Activated CD4-positive, CD25-positive, alpha-beta regulatory T cell treated with anti-CD3 and anti-CD28 coated beads, Interleukin-2, amount 50 U/mL, for 72 hours (primary cell): Measurements from ENCODE around the gene GOLGA6A.
"Not testable (repeated sequence)": the region's sequence is repeated elsewhere in the genome, so short reads cannot be mapped to it uniquely, and the experiment has no call there.

Experiments used
- DNase-seq: peaks from one replicate; pipeline ENCODE4 v3.0.0; 2021

The GOLGA6A gene

GRCh38 chr15:74052271-74053260 is 29.8 kb downstream of the GOLGA6A start:
- DNase-seq = not testable (repeated sequence)

DNA sequence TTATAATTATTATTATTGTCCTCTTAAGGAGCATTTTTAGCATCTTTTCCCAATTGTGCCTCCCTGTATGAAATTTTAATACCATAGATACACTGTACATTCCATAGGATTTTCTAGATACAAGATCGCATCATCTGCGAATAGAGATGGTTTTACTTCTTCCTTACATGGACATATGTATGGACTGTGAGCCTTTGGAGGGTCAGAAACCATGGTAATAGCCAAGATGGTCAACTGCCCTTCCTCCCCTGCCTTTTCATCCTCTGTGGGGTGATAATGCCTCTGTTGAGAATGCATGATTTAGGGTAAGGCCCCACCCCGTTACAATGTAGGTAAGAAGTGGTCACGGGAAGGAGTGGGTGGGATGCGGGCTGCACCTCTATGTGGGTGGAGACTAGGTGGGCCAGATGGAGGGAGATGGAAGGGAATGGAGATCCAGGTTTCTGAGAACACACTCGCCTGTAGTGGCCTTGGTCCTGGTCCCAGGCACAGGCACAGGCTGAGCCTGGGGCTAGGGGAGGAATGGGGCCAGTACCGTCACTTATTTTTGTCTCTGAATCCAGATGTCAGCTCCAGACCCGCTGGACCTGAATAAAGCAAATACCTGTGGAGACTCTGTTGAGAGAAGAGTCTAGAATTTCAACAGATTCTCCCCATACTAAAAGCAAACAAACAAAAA is 31.7 kb downstream of the GOLGA6A start:
- no peak for DNase-seq

- DNase-seq = no peak
Observed at GRCh38 chr15:74050127-74050526, 32.2 kb downstream of the GOLGA6A start.

DNA sequence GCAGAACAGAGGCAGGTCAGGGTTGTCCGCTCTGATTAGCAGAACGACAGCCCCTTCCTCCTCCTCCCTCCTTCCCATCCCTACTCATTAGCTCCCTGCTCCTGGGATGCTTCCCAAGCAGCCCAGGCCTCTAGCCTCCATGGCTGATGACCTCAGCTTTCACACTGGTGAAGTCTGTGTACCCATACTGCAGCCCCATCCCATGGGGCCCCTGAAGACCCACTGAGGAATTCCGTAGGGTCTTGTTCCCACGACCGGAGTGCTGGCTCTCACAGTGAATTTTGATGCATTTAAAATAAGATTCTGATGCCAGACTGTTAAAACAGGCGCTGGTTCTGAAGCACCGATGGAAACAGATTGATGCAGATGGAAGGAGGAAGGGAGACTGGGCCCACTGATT is 36.1 kb downstream of the GOLGA6A start:
- DNase-seq = no peak

GRCh38 chr15:74045636-74046274 is 36.6 kb downstream of the GOLGA6A start:
- DNase-seq = no peak

DNA sequence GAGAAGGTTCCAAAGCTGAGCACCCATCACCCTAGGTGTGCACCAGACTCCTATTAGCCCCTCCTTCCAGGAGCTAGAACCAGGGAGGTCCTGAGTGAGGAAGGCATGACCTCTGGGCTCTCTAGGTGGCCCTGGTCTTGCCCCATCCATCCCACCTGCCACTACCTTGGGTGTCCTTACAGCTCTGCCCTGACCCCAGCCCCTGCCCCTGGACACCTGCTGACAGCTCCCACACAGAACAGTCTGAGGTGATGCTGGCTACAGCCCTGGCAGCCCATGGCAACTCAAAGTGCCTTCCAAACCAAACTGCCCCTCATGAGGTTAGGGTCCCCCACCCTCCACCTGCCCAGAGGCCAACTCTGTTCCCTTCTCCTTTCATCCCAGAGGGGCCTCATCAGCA is 37.2 kb downstream of the GOLGA6A start:
- DNase-seq = no peak

DNA sequence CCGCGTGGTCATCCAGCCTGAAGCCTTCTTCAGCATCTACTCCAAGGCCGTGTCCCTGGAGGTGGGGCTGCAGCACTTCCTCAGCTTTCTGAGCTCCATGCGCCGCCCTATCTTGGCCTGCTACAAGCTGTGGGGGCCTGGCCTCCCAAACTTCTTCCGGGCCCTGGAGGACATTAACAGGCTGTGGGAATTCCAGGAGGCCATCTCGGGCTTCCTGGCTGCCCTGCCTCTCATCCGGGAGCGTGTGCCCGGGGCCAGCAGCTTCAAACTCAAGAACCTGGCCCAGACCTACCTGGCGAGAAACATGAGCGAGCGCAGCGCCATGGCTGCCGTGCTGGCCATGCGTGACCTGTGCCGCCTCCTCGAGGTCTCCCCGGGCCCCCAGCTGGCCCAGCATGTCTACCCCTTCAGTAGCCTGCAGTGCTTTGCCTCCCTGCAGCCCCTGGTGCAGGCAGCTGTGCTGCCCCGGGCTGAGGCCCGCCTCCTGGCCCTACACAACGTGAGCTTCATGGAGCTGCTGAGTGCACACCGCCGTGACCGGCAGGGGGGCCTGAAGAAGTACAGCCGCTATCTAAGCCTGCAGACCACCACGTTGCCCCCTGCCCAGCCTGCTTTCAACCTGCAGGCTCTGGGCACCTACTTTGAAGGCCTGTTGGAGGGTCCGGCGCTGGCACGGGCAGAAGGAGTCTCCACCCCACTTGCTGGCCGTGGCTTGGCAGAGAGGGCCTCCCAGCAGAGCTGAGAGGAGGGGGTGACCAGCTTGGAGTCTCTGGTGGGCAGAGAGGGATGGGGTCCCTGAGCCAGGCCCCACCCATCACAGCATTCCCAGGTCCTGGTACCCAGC is 37.9 kb downstream of the GOLGA6A start:
- no peak for DNase-seq

DNA sequence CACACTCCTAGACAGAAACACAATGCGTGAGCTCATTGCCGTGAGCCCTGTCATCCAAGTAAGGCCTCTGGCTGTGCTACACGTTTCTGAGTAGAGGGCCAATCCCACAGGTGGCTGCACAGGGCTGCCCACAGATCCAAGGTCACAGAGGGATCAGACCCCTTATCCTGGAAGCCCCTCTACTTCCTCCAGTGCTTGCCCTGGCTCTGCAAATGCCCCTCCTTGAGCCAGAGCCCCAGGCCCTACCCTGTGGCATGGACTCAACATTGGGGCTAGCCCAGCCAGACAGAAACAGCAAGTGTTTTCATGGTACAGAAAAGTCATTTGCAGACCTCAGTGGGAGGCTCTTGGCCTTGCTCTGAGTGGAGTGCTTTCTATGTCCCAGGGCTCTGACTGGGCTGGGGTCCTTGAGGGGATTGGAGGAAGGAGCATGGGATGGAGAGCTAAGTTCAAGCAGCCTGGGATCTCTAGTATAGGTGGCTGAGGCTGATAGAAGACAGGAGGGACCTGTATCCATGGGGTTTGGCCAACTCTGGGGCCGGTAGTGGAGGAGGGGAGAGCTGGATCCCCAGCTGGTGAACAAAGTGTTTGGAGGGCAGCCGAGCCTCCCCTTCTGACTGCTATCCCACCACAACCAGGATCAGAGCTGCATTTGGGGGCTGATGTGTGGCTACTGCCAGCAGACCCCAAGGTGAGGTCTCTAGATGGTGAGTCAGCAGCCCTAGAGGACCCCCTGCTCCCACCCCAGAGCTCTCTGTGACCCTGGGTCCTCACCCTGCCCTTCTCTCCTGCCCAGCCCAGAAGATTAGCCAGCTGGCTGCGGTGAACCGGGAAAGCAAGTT is 38.7 kb downstream of the GOLGA6A start:
- DNase-seq = no peak

DNA sequence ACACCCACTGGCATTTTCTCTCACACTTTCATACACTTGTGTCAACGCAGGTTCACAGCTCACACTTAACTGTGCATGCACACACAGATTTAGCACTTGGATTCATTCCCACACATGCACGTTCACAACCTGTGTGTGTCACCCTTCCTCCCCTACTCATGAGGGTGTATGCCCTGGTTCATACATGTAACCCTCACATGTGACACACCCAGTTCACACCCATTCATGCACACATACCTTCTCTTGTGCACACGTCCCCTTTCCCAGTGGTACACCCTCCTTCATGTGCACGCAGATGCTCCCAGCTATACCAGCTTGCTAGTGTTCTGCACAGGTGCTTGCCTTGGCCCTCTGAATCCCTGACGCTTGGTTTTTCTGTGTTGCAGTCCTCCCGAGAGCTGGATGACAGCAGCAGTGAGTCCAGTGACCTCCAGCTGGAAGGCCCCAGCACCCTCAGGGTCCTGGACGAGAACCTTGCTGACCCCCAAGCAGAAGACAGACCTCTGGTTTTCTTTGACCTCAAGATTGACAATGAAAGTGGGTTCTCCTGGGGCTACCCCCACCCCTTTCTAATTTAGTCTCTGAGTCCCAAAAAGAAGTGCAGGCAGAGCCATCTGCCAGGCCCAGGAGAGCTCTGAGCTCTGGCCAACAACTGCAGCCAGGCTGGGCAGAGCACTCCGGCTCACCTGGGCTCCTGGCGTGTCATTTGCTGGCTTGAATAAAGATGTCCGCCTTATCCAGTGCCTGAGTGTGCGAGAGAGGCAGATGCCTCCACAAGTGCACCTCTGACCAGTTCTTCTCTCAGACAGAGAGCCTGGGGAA is 39.5 kb downstream of the GOLGA6A start:
- DNase-seq = no peak

GRCh38 chr15:74041777-74042435 is 40.4 kb downstream of the GOLGA6A start:
- DNase-seq = no peak

DNA sequence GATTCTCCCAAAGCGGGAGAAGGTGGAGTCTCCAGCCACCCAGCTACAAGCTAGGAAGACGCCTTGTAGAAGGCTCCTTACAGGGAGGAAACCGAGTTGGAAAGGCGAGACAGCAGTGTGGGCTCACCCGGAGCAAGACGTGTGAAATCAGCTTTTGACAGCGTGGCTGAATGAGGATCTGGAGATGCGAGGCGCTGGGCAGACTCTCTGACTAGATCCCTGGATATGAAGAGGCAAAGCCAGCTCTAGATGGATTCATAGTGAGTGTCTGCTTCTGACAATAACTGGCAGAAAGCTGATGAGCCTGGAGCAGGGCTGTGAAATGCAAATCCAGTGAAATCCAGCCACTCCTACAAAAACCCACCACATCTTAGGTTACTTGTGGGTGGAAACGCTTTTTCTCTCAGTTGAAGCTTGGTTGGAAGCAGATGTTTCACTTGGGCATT is 41.0 kb downstream of the GOLGA6A start:
- DNase-seq = no peak

DNA sequence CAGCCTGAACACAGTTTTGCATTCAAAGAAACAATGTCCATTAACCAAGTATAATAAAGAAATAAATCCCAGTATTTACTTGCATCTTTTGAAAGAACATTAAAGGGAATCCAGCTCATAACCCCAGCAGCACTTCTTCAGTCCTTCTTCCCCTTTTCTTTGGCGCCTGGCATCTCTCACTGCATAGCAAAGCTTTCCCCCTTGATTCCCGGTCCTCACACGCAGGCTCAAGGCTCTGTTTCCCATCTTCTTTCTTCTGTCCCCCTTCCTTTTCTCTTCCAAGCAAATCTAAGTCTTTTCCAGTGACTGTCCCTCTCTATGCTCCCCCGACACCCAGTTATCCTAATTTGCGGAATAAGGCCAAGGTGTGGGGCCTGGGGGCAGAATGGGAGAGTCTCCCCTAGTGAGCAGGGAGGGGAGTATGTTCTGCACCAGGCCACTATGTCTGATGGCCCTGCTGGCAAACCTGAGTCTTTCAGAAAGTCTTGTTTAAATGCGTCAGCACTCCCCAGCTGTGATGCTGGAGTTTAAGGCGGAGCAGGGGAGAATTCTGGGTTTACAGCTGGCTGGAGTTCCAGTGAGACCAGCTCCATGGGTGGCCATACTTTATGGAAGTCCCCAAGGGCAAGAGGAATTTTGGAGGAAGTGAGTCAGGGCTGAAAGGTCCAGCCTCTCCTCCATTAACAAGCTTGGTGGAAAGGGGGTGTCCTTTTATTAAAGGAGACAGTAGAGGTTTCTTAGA is 42.1 kb downstream of the GOLGA6A start:
- no peak for DNase-seq

DNA sequence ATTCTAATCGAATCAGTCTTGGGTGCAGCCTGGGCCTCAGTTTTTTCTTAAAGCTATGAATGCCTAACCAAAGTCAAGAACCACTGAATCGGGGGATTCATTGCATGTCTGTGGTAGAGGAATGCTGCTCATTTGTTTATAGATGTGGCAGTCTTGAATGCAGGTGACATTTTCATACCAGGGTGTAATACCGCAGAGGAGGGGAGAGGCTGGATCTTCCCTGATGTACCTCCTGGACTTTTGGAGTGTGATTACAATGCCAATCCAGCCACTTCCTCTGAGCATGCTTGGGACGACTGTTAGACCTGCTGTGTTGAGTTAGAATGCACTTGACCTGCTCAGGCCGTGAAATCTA is 42.7 kb downstream of the GOLGA6A start:
- no peak for DNase-seq

GRCh38 chr15:74038707-74039655 is 43.4 kb downstream of the GOLGA6A start:
- DNase-seq = no peak

DNA sequence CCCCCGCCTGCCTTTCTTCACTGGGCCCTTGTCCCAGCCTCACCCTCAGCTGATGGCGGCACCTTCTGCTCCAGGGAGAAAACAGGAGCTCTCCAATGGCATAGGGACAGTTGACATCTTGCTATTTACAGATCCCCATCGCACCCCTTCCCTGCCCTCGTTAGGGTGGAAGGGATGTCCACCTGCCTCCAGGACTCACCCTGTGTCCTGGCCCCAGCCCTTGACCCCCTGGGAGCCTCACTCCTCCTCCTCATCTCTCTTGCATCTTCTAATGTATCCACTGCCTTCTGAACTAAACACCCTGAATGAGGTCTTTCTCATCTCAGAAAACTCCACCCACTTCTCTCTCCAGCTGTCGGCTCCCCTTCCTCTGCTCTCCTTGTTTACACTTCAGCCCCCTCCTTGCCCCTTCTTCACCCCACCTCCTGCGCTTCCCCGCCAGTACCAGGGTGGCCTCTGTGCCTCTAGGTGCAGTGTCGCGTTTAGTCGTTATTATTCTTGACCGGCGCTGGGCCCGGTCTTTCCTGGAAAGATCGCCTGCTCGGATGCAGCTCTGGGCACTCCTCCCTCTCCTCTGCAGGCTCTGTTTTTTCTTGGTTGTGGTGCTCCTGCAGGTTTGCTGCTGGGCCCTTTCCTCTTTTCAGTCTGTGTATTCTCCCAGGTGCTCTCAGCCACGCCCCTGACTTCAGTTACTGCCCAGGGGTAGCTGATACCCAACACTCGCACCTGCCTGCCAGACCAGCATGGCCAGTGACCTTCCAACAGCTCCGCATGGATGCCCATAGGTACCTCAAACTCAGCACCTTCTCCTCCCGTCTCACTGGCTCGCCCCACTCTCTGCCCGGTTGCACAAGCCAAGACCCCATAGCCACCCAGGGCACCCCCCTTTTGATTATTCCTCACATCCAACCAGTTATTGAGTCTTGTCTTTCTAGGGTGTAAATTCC is 44.9 kb downstream of the GOLGA6A start:
- DNase-seq = no peak

GRCh38 chr15:74036271-74037170 is 45.8 kb downstream of the GOLGA6A start:
- DNase-seq = no peak
